Activated CD4-positive, alpha-beta memory T cell treated with anti-CD3 and anti-CD28 coated beads, Interleukin-2, amount 10 ng/mL, durations not matched to agents 7 days and 5 days (primary cell): ENCODE results near the gene HBA1. TPM values are rescaled to one million over a fixed set of nuclear protein-coding genes. Genes with fewer than 3 reads are reported as not detected.
"Not testable (repeated sequence)": the region's sequence is repeated elsewhere in the genome, so short reads cannot be mapped to it uniquely, and the experiment has no call there.

ENCODE experiments used
- CTCF ChIA-PET: fragments of 350-600 bp; sonication (Branson Sonifier 250); formaldehyde crosslinking; loops from one replicate; lab custom pipeline; 2021; ENCODE audit warnings: antibody characterized with exemption, inconsistent platforms; lab: Charles Lee
- POLR2A ChIA-PET: fragments of 350-600 bp; sonication (Branson Sonifier 250); formaldehyde crosslinking; loops from one replicate; lab custom pipeline; 2021; ENCODE audit warnings: antibody characterized with exemption; lab: Charles Lee
- DNase-seq: peaks from one replicate; pipeline ENCODE4 v3.0.0-alpha.2; 2020
- H3K27ac Mint-ChIP-seq: one replicate; pipeline ENCODE4 v1.8.0; 2021; ENCODE audit warnings: mild to moderate bottlenecking, mixed read lengths
- H3K27me3 Mint-ChIP-seq: one replicate; pipeline ENCODE4 v1.8.0; 2021; ENCODE audit warnings: mixed read lengths
- H3K36me3 Mint-ChIP-seq: one replicate; pipeline ENCODE4 v1.8.0; 2021; ENCODE audit warnings: low read depth, mixed read lengths
- H3K4me1 Mint-ChIP-seq: one replicate; pipeline ENCODE4 v1.8.0; 2021; ENCODE audit warnings: mixed read lengths
- H3K4me3 Mint-ChIP-seq: one replicate; pipeline ENCODE4 v1.8.0; 2021; ENCODE audit warnings: mild to moderate bottlenecking, mixed read lengths
- H3K9me3 Mint-ChIP-seq: one replicate; pipeline ENCODE4 v1.8.0; 2021; ENCODE audit warnings: mixed read lengths
- total RNA-seq, 2 experiments: library from RNA; stranded (reverse); gene quantifications; one replicate each; pipeline ENCODE4 v1.2.3, GENCODE V29; 2021

The HBA1 gene
- total RNA-seq, 2 experiments from 2014 or later: not detected

DNA sequence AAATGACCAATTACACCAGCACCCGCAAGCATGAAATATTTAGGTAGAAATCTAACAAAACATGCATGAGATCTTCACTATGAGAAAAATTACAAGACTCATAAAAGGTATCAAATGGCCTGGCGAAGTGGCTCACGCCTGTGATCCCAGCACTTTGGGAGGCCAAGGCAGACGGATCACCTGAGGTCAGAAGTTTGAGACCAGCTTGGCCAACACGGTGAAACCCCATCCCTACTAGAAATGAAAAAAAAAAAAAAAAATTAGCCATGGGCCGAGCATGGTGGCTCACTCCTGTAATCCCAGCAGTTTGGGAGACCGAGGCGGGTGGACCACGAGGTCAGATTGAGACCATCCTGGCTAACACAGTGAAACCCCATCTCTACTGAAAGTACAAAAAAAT is 27.6 kb downstream of the HBA1 start:
- H3K27me3 Mint-ChIP-seq, H3K27ac Mint-ChIP-seq, POLR2A ChIA-PET, CTCF ChIA-PET, DNase-seq, H3K4me3 Mint-ChIP-seq, H3K9me3 Mint-ChIP-seq, H3K4me1 Mint-ChIP-seq: not testable (repeated sequence)
- peaks cover 43% of the 10 kb centered on the region for H3K36me3 Mint-ChIP-seq

DNA sequence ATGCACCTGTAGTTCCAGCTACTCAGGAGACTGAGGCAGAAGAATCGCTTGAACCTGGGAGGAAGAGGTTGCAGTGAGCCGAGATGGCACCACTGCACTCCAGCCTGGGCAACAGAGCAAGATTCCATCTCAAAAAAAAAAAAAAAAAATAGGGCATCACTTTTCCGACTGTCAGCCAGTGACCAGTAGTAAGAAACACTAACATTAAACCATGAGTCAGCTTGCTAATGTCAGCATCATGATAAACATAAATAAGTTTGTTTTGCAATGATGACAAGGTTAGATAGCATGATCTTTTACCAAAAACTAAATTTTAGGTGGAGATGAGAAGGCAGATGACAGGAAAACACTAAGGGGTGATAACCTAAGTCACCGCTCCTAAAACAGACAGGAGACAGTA is 32.9 kb downstream of the HBA1 start:
- not testable (repeated sequence) for H3K27me3 Mint-ChIP-seq, H3K9me3 Mint-ChIP-seq
- POLR2A ChIA-PET: interaction anchor here (1.7 kb wide), 1 partner anchor 102 kb away, joined by 3 read pairs; no protein-coding TSS in a partner anchor

DNA sequence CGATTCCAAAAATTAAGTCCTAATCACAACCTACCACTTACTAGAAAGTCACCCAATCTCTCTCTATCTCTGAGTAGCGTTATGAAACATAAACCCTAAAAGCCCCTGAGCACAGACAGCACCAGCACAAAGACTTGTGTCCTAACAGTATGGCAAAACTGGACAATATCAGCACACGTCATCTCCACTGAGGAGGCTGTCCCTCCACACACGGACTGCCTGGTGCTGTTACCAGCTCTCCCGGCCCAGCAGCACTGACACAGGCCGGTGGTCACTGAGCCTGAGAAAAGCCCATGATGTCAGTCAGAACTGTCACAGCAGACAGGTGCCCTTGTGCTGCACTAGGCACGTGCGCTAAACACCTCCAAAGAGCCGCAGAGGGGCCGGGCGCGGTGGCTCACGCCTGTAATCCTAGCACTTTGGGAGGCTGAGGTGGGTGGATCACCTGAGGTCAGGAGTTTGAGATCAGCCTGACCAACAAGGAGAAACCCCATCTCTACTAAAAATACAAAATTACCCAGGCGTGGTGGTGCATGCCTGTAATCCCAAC is 35.2 kb downstream of the HBA1 start:
- H3K9me3 Mint-ChIP-seq, H3K4me1 Mint-ChIP-seq, H3K4me3 Mint-ChIP-seq, H3K27ac Mint-ChIP-seq, H3K27me3 Mint-ChIP-seq, POLR2A ChIA-PET, DNase-seq, CTCF ChIA-PET: not testable (repeated sequence)
- peaks cover 36% of the 10 kb centered on the region for H3K36me3 Mint-ChIP-seq

More for the DNA sequence above, 32.9 kb downstream of the HBA1 start:
- CTCF ChIA-PET: interaction anchor here (1.3 kb wide), 1 partner anchor 102 kb away, joined by 4 read pairs; no protein-coding TSS in a partner anchor
- peaks cover 43% of the 10 kb centered on the region for H3K36me3 Mint-ChIP-seq
- not testable (repeated sequence) for H3K27ac Mint-ChIP-seq, DNase-seq, H3K4me3 Mint-ChIP-seq, H3K4me1 Mint-ChIP-seq

DNA sequence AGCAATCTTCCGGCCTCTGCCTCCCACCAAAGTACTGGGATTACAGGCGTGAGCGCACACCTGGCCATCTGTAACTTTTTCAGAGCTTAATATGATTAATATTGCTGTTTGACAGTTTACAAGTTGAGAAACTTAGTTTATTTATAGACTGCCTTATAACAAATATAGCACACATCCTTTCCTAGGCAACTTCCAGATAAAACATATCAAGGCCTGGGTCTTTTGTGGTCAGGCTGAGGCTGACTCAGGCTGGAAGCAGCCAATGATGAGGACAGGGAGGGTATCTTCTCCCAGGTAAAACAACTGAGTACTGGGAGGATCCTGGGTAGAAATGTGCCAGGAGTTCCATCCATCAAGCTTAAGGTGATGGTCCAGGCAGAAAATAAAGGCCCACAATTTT is 36.5 kb downstream of the HBA1 start:
- no peak overlapping the region for H3K27ac Mint-ChIP-seq
- no peak for DNase-seq
- H3K27me3 Mint-ChIP-seq: no peaks in the 10 kb centered on the region
- H3K4me1 Mint-ChIP-seq: no peaks in the 10 kb centered on the region
- peaks cover 36% of the 10 kb centered on the region for H3K36me3 Mint-ChIP-seq
- no peak overlapping the region for H3K4me3 Mint-ChIP-seq
- no peaks in the 10 kb centered on the region for H3K9me3 Mint-ChIP-seq
- CTCF ChIA-PET: no interaction called here
- POLR2A ChIA-PET: interaction anchor here (0.8 kb wide), 1 partner anchor 16 kb away, joined by 5 read pairs; the partner anchor contains the start of gene LUC7L

DNA sequence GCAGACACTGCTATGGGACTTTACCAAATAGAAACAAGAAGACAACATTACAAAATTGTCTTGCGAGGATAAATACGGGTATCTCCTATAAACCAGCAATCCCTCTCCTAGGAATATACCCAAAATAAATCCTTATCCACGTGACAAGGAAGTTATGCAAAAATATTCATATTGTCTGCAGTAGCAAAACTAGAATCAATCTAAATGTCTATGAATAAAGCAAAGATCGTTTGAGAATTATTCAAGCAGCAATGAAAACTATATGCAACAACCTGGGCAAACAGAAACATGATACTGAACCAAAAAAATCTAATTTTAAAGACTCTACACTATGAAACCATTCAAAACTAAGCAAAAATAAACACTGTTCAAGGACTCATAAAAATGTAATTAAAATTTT is 43.5 kb downstream of the HBA1 start:
- H3K4me3 Mint-ChIP-seq: no peak overlapping the region
- H3K4me1 Mint-ChIP-seq: peaks cover 10% of the 10 kb centered on the region
- peaks cover 37% of the 10 kb centered on the region for H3K36me3 Mint-ChIP-seq
- no peaks in the 10 kb centered on the region for H3K27me3 Mint-ChIP-seq
- CTCF ChIA-PET: no interaction called here
- no peak for DNase-seq
- POLR2A ChIA-PET: interaction anchor here (1.1 to 1.3 kb wide), 2 partner anchors 8 to 143 kb away, joined by 3 read pairs; no protein-coding TSS in a partner anchor
- H3K9me3 Mint-ChIP-seq: no peaks in the 10 kb centered on the region
- no peak overlapping the region for H3K27ac Mint-ChIP-seq

Other genes starting within 250 kb of the HBA1 start
- gene POLR3K, start 123.1 kb upstream of the HBA1 start, total RNA-seq: 10 to 100 TPM; 27.6 to 31.1 TPM
- gene SNRNP25, start 122.9 kb upstream of the HBA1 start, total RNA-seq: 10 to 100 TPM; 29.7 to 33.4 TPM
- gene RHBDF1, start 104.0 kb upstream of the HBA1 start, total RNA-seq: under 1 TPM; 0.18 to 0.23 TPM
- gene MPG, start 98.5 kb upstream of the HBA1 start, total RNA-seq: 10 to 100 TPM; 59.9 to 64.3 TPM
- gene NPRL3, start 38.0 kb upstream of the HBA1 start, total RNA-seq: 10 to 100 TPM; 31.9 to 33.4 TPM
- not detected for gene HBZ, start 24.0 kb upstream of the HBA1 start, total RNA-seq
- gene HBM, start 10.7 kb upstream of the HBA1 start, total RNA-seq: not detected
- not detected for gene HBA2, start 3.8 kb upstream of the HBA1 start, total RNA-seq
- gene HBQ1, start 3.8 kb downstream of the HBA1 start, total RNA-seq: not detected
- gene LUC7L, start 52.8 kb downstream of the HBA1 start, total RNA-seq: 10 to 100 TPM; 54.9 to 61.0 TPM
- 10 to 100 TPM; 26.9 to 31.5 TPM for gene FAM234A, start 58.1 kb downstream of the HBA1 start, total RNA-seq
- under 1 TPM; 0.10 to 0.40 TPM for gene RGS11, start 99.3 kb downstream of the HBA1 start, total RNA-seq
- gene ARHGDIG, start 103.9 kb downstream of the HBA1 start, total RNA-seq: not detected
- not detected for gene PDIA2, start 106.5 kb downstream of the HBA1 start, total RNA-seq
- 10 to 100 TPM; 25.4 to 25.7 TPM for gene AXIN1, start 176.0 kb downstream of the HBA1 start, total RNA-seq
- 10 to 100 TPM; 71.4 to 72.6 TPM for gene MRPL28, start 193.9 kb downstream of the HBA1 start, total RNA-seq
- gene PGAP6, start 205.3 kb downstream of the HBA1 start, total RNA-seq: 10 to 100 TPM; 59.2 to 59.9 TPM
- 10 to 100 TPM; 33.9 to 34.0 TPM for gene NME4, start 220.5 kb downstream of the HBA1 start, total RNA-seq
- gene DECR2, start 225.2 kb downstream of the HBA1 start, total RNA-seq: 1 to 10 TPM; 3.0 to 3.3 TPM
- gene RAB11FIP3, start 249.0 kb downstream of the HBA1 start, total RNA-seq: 10 to 100 TPM; 21.2 to 25.4 TPM